ENCODE results near the gene PHLDA1.

GRCh38 chr12:76012644-76013043, 18.9 kb downstream of the PHLDA1 start:
- TF ChIP-seq JUND (CRISPR knock-in tag; IDR thresholded peaks at IDR 0.05) (no peak), ZBTB39 (CRISPR knock-in tag; IDR thresholded peaks at IDR 0.05) (no peak), POLR2AphosphoS2 (IDR thresholded peaks at IDR 0.05; ENCODE audit: low read depth, low read length) (no peak), BHLHE40 (IDR thresholded peaks at IDR 0.05; ENCODE audit: low read length) (no peak), TOE1 (CRISPR knock-in tag; IDR thresholded peaks at IDR 0.05) (no peak), ZNF24 (IDR thresholded peaks at IDR 0.05) (no peak)
